ENCODE data around the gene COL1A1.

GRCh38 chr17:50161023-50161910 is 40.2 kb downstream of the COL1A1 start:
- no peak for TF ChIP-seq POLR2A (IDR thresholded peaks at IDR 0.05)
- no peak for TF ChIP-seq CTCF (IDR thresholded peaks at IDR 0.05)

Measured in lower leg skin (tissue), 3 donors.